Muscle of leg (tissue), 9 donors: Measurements from ENCODE around the gene OR2B2. TPM values are rescaled to one million over a fixed set of nuclear protein-coding genes. Genes with fewer than 3 reads are reported as not detected.

Source experiments
- polyA plus RNA-seq, 8 donors: library from polyadenylated mRNA; unstranded; fragments of 120-200 nt; gene quantifications; one replicate each; pipeline versions ENCODE4 v1.2.1 to v1.2.3, GENCODE V29; 2013; ENCODE audit warnings: inconsistent platforms in 1 of 8, low replicate concordance in 1 of 8; ENCODE audit not compliant: insufficient read length in 8 of 8, insufficient read depth in 1 of 8
- total RNA-seq: library from RNA; stranded (reverse); fragments of 120-200 nt; gene quantifications from one replicate; pipeline ENCODE4 v1.2.4, GENCODE V29; 2013

Gene OR2B2
- total and polyA plus RNA-seq, 9 donors, result not detected

Other genes starting within 250 kb of the OR2B2 start
- 0.09 TPM for gene OR2B6, start 44.8 kb upstream of the OR2B2 start, total RNA-seq
- under 1 TPM in 2 of 8 donors, not detected in 6; 0.15 to 0.20 TPM for gene OR2B6, start 44.8 kb upstream of the OR2B2 start, polyA plus RNA-seq
- 0.62 TPM for gene ZNF165, start 168.2 kb upstream of the OR2B2 start, total RNA-seq
- under 1 TPM; 0.24 to 0.67 (median 0.52) TPM for gene ZNF165, start 168.2 kb upstream of the OR2B2 start, polyA plus RNA-seq
- 4.8 TPM for gene ZSCAN16, start 212.2 kb upstream of the OR2B2 start, total RNA-seq
- gene ZSCAN16, start 212.2 kb upstream of the OR2B2 start, polyA plus RNA-seq, result 1 to 10 TPM; 2.8 to 4.0 (median 3.6) TPM
- gene ZKSCAN8, start 229.5 kb upstream of the OR2B2 start, total RNA-seq, result 21.8 TPM
- gene ZKSCAN8, start 229.5 kb upstream of the OR2B2 start, polyA plus RNA-seq, result 10 to 100 TPM; 17.1 to 24.4 (median 20.0) TPM